DMS53 (cell line): ENCODE results near the gene MRTFB.
A peak's percentile ranks its signal among the peaks of the same experiment; 100 is the strongest.

ENCODE experiments used
- DNase-seq: peaks from one replicate; lab custom pipeline; 2025; lab: John Stamatoyannopoulos, UW

The MRTFB gene

DNA sequence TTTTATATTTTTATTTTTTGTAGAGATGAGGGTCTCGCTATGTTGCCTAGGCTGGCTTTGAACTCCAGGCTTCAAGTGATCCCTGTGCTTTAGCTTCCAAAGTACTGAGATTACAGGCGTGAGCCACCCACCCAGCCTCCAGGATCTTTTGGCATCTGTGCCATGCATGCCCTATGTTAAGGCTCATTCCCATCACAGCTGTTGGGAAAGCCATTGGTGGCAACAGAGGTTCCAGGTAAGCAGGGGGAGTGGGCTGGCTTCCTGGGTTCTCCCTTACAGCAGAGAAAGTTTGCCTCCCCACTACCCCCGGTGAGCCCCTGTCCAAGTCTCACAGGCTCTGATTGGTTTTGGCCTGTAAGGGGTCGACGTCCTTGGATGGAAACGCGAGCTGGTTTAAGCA, 8.9 kb upstream of the MRTFB start:
- DNase-seq: no peak

DNA sequence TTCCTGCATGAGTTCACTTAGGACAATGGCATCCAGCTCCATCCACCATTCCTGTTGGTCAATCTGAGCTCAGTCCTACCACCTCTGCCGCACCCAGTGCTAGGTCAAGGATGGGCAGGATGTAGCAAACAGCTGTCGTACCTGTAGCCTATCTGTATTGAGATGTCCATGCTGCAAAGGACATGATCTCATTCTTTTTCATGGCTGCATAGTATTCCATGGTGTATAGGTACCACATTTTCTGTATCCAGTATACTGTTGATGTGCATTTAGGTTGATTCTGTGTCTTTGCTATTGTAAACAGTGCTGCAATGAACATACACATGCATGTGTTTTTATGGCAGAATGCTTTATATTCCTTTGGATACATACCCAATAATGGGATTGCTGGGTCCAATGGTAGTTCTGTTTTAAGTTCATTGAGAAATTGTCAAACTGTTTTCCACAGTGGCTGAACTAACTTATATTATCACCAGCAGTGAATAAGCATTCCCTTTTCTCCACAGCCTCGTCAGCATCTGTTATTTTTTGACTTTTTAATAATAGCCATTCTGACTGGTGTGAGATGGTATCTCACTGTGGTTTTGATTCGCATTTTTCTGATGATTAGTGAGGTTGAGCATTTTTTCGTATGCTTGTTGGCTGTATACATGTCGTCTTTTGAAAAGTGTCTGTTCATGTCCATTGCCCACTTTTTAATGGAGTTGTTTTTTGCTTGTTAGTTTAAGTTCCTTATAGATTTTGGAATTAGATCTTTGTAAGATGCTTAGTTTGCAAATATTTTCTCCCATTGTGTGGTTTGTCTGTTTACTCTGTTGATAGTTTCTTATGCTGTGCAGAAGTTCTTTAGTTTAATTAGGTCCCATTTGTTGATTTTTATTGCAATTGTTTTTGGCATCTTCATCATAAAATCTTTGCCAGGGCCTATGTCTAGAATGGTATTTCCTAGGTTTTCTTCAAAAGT, 7.2 kb upstream of the MRTFB start:
- no peak for DNase-seq

DNA sequence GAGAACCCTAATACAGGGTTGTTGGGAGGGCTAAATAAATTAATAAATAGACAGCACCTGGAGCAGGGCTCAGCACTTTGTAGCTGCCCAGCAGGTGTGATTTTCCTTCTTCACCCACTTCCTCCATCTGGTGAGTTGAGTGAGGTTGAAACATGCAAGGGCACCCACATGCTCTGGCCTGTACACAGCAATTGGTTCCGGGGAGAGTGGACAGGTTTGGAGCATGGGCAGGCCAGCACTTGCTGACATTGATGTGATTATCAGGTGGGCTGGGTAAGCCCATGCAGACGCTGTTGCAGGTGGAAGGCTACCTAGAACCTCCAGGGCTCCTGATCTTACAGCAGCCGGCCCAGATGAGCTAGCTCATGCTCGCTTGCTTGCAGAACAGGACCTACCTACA, 1.3 kb upstream of the MRTFB start:
- peak; percentile 75 for DNase-seq

- peak; percentile 59 for DNase-seq
Observed at GRCh38 chr16:14070555-14070876, 603 bp upstream of the MRTFB start.

GRCh38 chr16:14071576-14072271, 605 bp downstream of the MRTFB start:
- DNase-seq: peak; percentile 75

GRCh38 chr16:14072360-14072759, 1.2 kb downstream of the MRTFB start:
- DNase-seq: no peak

DNA sequence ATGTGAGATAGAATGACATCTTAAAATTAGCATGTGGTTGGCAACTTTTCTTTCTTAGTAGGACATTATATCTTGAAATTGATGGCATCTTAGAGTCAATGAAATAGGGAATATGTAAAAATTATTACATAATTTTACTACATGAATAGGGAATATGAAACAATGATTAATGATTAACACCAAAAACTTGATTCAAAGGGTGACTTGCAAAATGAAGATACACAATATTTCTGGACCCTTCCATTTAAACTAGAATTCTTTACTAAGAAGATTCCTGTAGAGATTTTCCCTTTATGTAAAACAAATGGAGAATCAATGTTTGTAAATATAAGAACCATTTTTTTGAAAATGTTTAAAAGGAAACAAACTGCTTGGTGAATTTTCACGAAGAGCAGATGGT, 3.4 kb downstream of the MRTFB start:
- no peak for DNase-seq

GRCh38 chr16:14077918-14078317, 6.8 kb downstream of the MRTFB start:
- no peak for DNase-seq

DNA sequence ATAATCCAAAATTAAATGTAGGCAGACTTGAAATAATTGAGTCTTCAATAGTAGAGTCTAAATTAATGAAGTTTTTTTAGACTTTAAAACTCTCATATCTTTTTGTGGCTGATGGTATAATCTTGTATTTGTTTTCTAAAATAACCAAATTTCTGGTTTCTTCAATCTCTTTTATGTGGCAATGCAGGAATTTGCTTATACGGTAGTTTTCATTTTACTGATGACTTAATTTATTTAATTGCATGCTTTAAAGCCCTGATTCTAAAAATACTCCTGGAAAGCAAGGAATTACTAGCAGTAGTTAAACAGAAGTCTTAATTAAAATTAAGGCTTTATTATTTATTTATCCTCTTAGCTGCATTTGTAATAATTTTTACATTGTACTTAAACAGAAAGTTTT, 15.4 kb downstream of the MRTFB start:
- no peak for DNase-seq

DNA sequence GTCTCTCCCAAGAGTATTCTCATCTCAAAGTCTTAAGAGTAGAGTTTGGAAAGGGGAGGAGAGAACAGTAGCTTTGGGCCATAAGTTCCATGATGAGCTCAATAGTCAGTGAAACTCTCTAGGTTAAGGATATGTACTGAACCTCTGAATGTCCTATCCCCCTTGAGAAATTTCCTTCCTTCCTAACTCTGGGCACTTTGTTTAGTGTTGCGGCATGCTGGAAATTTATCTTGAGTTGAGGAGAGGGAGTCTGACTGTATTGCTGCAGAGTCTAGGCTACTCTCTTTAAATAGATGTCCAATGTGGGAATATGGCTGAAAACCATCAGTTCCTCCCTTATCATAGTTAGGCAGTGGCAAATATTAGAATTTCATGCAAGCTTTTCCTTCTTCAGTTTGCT, 16.1 kb downstream of the MRTFB start:
- no peak for DNase-seq

DNA sequence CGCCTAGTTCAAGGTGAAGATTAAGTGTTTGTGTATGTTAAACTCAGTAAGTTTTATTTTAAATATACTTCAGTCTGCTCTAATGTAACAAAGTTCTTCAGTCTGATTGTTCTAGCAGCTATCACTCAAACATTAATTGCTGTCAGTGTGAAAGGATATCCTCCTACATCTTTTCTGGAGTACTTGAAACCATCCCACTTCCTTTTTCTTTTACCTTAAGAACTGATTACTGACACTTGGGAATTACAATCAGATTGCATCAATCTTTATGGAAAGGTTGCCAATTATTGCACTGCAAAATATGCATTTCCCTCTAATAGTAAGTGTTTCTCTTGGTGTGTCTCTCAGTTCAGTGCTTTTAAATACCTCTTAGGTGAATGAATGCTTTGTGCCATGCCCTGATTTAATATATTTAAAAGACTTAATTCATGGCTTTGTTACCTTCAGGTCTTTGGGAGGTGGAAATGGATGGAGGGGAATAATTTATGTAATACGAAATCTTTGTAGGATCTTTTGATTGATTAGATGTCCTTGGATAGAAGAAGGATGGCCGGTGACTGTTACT, 16.6 kb downstream of the MRTFB start:
- DNase-seq: no peak

DNA sequence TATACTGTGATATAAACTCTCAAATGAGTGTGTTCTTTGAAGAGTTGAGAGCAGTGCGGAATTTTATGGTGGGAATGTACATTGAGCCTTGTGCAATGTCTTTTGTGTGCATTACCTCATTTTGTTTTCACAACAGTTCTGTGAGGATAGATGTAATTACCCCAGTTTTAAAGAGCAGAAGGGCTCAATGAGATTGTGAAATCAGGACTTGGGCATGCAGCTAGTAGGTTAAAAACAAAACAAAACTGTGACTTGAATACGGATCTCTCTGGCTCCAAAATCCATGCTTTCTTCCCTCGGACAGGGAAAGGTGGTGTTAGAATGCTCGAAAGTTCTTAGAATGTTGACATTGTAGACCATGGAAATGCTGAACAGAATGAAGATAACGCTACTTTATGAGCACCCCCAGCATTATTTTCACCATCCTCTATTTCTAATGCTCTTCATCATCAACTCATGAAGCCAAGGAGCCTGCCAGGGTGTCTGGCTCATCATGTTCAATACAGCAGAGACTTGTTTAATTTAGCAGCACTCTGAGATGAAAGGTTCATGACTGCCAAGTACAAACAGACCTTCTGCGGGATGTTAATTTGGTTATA, 17.1 kb downstream of the MRTFB start:
- no peak for DNase-seq

- no peak for DNase-seq
Observed at GRCh38 chr16:14089283-14089823, 18.2 kb downstream of the MRTFB start.

DNA sequence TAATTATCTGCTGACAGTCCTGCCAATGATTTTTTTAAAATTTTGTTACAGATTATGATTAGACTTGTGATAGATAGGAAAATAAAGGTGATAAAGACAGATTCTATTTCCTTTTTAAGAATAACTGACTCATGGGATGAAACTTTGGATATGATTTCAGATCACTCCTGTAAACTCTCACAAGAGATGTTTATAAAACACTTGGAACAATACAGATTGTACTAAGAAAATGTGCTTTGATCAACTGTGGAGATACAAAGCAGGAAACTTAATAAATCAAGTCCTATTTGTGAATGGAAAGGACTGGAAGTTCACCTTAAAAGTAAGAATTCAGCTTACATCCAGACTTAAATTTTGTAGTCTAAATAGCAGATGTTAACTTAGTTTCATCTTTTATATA, 21.4 kb downstream of the MRTFB start:
- no peak for DNase-seq

- peak; percentile 40 for DNase-seq
Observed at GRCh38 chr16:14095883-14096551, 24.9 kb downstream of the MRTFB start.

- DNase-seq: peak; percentile 91
Observed at GRCh38 chr16:14097182-14097959, 26.3 kb downstream of the MRTFB start.

DNA sequence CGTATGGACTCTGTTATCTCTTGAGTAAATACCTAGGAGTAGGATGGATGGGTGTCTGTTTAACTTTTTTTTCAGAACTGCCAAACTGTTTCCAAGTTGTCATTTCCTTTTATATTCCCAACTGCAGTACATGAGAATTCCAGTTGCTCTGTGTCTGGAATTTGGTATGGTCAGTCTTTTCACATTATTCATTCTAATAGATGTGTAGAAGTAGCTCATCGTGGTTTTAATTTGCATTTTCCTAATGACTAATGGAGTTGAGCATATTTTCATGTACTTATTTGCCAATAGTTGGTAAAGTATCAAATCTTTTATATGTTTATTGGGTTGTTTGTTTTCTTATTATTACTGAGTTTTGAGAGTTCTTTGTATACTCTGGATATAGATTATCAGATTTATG, 27.0 kb downstream of the MRTFB start:
- DNase-seq: peak; percentile 24

DNA sequence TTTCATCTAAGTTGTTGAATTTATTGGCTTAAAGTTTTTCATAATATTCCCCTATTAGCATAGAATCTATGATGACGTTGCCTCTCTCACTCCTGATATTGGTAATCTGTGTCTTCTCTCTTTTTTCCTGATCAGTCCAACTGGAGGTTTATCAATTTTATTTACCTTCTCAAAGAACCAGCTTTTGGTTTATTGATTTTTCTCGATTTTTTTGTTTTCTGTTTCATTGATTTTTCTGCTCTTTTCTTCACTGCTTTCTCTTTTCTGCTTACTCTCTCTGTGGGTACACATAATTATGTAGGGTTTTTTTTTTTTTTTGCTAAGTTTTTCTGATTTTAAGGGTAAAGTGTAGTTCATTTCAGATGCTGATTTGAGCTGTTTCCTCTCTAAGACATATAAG, 29.7 kb downstream of the MRTFB start:
- no peak for DNase-seq

- DNase-seq: peak; percentile 35
Observed at GRCh38 chr16:14101415-14101814, 30.3 kb downstream of the MRTFB start.

DNA sequence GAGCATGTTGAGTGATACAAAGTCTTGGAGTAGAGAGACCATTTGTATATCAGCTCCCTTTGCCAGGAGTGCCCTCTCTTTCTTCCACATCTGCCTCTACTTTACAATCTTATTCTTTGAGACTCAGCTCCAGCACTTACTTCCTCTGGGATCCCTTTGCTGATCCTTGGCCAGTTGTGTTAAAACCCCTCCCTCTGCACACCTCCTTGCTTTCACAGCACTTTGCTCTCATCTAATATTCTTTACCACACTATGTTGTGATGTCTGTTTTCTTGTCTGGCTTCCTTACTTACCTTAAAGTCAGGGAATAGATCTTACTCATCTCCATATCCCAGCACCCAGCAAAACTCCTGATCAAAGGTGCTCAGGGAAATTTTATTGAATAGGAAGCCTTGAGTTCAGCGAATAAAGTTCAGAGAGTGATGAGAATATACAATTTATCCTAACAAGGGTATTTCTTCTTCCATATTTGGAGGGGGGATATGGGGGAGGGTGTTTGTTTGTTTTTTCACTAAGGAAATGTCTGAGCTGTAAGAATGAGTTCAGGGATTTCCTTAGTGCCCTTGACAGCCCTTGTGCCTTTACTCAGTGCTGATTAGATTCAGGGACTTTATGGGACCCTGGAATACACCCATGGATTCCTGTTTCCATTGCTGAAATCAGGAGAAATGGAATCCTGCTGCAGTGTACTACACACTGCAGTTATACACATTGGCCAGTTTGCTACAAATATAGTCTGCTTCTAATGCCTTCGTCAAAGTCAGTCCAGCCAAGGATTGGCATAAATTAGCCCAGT, 32.0 kb downstream of the MRTFB start:
- no peak for DNase-seq
